ENCODE measurements around the gene KLK14.

Gene KLK14

GRCh38 chr19:51083181-51083580 lies 494 bp upstream of the KLK14 start:
- no peak for DNase-seq

DNA sequence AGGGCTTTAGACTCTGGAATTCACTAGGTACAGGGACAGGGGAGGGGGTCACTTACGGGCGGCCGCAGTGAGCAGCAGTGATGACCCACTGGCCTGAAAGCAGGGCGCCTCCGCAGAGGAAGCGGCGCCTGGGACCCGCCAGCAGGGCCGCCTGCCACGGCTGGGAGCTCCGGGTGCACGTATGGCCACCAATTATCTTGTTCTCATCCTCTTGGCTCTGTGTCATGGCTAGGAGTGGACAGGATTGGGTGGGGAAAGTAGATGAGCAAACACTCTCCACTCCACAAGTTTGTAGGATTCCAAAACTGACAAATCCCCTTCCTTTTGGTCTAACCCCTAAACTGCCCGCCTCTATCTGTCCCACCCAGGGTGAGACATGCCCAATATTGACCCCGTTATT lies 1.2 kb downstream of the KLK14 start:
- DNase-seq: no peak

DNA sequence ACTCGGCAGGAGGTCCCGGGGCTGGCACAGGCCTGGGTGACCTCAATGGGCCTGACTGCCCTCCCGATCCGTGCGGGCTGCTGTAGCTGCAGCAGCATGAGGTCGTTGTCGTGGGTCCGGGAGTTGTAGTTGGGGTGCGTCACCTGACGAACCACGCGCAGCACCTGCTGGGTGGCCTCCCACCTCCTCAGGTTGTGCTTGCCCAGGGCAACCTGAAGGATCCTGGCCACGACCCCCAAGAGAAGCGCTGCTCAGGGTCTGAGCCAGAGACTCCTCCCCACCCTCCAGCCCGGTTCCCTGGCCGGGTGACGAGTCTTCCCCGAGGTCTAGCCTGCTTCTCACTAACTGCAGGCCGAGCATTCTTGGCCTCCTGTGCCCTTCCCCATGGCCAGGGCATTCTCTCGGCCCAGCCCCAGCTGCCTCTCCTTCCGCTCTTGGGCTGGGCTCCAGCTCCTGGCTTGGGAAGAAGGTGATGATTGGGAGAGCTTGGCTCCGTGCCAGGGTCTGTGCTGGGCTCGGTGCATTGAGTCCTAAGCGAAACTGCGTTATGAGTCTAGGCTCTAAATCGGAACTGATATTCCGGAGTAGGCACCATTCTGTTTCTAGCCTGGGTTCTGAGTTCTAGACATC lies 3.1 kb downstream of the KLK14 start:
- DNase-seq: no peak

- DNase-seq: no peak
Measured at GRCh38 chr19:51078731-51079130, 4.0 kb downstream of the KLK14 start.

DNA sequence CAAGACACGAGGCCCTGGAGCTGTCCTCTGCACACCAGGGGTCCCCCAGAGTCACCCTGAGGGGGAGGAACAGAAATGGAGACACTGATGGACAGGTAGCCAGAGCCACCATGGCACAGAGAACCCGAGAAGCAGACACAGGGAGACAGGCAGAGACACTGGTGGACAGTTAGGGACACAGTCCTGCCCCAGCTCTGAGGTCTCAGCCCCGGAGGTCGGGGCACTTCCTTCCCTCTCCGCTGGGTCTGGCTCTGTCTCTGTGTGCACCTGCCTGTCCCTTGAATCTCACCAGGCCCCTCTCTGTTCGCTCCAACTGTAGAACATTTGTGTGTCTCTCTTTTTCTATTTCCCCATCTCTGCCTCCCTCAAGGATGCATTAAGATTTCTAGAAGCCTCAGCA lies 4.6 kb downstream of the KLK14 start:
- no peak for DNase-seq

DNA sequence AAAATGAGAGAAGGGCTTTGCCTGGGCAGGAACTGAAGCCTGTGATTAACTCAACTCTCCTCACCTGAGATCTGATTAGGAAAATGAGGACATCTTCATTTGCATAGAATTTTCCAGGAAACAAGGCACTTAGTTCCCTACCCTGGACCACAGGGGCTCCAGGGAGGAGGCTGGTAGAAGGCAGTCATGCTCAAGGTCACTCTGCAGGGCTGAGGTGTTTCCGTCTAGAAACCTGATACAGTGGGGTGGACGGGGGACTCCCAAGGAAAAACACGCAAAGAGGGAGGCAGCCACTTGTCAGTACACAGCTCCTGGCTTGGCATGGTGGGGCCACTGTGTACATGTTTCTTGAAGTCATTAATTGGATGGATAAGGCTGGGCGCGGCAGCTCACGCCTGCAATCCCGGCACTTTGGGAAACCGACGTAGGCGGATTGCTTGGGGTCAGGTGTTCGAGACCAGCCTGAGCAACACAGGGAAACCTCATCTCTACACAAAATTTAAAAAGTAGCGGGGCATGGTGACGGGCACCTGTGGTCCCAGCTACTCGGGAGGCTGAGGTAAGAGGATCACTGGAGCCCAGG lies 6.0 kb downstream of the KLK14 start:
- no peak for DNase-seq

DNA sequence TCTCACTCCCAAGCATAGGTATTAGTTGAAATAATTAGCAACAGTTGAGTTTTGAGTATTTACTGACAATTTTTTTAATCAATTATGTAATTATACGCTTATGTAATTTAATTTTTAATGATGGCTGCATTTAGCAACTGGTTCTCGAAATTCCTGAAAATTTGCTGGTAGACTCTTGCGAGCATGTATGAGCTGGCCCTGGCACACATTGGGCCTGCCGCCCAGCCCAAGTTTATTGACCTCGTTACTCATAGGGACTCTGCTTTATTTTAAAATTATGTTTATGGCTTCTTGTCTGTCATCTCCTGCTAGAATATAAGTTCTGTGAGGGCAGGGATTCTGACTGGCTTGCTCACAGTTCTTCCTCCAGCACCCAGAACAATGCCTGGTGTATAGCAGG lies 6.7 kb downstream of the KLK14 start:
- DNase-seq: no peak

- DNase-seq: no peak
Measured at GRCh38 chr19:51071095-51071405, 11.6 kb downstream of the KLK14 start.

GRCh38 chr19:51070334-51071094 lies 12.2 kb downstream of the KLK14 start:
- DNase-seq: no peak

GRCh38 chr19:51066393-51067186 lies 16.1 kb downstream of the KLK14 start:
- no peak for DNase-seq

DNA sequence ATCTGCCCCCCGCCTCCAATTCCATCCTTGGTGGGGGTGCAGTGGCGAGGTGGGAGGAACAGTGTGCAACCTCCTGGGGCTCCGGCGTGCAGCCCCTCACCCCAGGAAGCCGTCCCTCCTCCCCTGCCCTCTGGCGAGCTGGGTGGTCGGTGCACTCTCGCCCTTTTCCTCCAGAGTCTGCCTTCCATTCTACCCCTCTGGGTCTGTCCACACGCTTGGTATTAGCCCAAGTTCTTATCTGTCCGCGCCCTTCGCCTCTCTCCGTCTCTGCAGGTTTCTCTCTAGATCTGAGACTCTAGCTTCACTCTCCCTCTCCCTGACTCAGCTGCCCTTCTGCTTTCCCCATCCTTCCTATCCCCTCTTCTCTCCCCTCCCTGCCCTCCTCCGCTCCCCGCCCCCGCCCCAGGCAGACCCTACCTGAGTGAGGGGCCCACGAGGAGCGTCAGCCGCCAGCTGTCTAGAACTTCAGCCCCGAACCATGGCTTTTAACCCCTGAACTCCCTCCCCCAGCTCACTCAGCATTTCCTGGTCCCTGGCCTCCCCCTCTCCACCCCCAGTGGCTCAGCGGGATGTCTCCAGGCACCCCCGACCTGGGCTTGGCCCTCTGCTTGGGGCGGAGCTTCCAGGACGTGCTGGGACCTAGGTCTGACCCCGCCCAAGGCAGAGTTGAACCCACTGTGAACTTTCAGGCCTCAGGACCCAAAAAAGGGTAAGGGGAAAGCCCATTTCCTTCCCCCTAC lies 17.3 kb downstream of the KLK14 start:
- DNase-seq: no peak

DNA sequence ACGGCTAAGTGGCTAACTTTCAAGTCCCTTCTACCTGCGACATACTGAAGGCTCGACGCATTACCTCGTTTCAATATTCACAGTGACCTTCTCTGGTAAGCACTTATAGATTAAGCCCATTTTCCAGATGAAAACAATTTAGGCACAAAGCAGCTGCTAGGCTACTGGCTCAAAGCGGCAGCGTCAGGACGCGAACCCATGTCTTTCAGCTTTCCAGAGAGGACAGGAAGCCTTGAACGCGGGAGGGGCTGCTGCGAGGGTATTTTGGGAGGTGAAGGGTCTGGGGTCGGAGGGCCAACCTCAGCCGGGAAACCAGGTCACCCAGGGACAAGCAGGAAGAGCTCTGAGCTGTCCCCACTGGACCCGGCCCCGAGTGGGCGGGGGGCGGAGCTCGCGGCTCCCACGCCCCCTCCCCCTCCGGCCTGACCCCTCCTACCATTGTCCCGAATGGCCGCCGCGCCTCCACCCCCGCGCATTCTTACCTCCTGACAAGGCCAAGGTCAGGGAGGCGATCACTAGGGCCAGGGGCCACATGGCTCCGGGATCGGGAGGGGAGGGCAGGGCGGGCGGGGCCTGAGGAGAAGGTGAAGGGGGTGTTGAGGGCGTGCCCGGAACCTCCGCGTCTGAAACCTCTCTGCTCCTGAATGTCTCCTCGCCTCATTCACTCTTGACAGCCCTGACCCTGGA lies 18.0 kb downstream of the KLK14 start, which contains the start of gene KLK13:
Gene KLK13 (minus strand): TSS at position 559 of the 687 bp plus-strand sequence. CDS start 25 bp downstream, at position 534.
- DNase-seq: no peak

DNA sequence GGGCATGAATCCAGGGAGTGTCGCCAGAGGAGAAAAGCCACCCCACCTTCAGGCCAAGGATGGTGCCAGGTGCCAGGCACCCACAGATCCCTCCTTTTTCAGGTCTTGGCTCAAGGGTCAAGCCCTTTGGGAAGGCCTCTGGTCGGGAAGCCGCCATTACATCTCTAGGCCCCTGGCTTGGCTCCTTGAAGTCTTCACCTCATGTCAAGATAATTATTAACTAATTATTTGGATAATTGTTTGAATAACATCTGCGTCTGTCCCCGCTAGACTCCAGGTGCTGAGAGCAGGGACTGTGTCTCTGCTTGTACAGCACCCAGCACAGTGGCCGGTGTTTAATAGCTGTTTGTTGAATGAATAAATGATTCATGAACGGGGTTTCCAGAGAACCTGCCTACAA lies 19.0 kb downstream of the KLK14 start:
- no peak for DNase-seq

DNA sequence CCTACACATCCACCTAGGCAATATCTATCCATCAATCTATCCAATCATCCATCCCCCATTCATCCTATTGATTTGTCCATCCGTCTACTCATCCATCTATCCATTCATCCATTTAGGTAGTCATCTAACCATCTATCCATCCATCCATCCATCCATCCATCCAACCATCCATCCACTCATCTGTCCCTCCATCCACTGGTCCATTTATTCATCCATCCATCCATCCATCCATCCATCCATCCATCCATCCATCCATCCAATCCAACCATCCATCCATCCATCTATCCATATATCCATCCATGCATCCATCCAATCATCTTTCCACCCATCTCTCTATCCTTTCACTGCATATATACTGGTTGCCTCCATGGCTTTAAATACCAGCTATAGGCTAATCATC lies 21.7 kb downstream of the KLK14 start:
- no peak for DNase-seq

GRCh38 chr19:51060336-51060735 lies 22.4 kb downstream of the KLK14 start:
- DNase-seq: no peak

DNA sequence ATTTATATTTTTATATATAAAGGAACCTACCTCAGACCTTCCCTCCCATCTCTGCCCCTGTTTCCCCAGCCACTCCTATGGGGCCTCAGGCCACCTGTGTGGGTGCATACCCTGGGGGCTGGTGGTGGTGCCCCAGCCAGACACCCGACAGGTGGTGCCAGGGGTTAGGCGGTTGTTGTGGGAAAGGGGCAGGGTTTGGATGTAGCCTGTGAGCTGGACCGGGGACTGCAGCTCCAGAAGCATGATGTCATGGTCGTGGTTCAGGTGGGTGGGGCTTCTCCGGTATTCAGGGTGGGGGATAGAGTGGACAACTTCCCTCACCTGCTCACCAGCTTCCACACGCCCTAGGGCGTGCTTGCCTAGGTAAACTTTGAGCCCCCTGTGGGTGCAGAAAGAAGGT lies 23.0 kb downstream of the KLK14 start:
- DNase-seq: no peak

- no peak for DNase-seq
Measured at GRCh38 chr19:51055866-51056265, 26.8 kb downstream of the KLK14 start.

DNA sequence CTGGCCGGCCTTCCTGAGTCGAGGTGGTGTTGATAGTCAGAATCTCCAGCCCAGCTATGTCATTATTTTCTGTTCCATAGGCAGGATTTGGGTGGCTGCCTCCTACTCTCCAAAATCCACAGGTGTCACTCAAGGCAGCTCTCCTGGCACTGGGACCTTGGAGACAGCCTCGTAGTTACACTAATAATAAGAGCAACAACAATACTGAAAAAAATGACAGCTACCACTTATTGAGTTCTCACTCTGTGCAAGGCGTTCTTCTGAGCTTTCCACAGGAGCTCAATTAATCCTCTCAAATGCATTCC lies 35.7 kb downstream of the KLK14 start:
- DNase-seq: no peak

DNA sequence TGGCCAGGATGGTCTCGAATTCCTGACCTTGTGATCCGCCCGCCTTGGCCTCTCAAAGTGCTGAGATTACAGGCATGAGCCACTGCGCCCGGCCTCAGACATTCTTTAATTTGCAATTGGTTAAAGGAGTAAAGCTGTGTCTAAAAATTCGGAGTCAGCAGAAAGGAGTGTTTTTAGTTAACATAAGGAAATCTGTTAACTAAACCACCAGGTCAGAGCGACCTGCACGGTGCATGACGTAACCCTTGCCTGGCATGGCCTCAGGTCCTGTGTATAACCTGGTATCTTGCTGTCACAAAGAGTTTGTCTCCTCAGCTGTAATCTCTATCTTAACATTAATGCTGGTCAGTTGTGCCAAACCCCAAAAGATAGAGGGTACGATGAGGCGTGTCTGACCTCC lies 38.4 kb downstream of the KLK14 start:
- no peak for DNase-seq

GRCh38 chr19:51043497-51043896 lies 39.2 kb downstream of the KLK14 start:
- DNase-seq: no peak

DNA sequence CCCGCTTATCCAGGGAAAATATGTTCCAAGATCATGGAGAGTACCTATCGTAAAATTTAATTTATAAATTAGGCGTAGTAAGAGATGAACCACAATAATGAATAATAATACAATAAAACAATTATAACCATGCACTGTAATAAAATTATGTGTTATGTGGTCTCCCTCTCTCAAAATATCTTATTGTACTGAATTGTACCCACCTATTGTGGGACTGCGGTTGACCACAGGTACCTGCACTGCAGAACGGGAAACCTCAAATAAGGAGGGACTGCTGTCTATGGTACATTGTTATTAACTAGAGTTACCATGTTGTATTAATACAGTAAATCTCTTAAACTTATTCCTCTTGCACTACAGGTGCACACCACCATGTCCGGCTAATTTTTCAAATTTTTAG lies 42.5 kb downstream of the KLK14 start:
- DNase-seq: no peak

DNA sequence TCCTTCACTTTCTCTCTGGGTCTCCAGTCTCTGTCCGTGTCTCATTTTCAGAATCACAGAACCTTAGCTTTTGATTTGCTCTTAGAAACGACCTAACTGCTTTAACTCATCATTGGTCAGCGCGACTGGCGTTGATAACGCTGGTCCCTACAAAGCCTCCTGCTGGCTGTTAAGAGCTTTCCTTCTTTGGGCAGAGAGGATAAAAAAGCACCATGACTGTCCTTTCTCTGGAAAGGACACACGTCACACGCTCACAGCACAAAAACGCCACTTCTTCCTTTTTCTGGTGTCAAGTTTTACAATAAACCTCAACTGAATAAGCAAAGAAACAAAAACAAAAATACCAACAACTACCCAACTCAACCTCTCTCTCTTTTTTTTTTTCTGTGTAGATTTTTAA lies 46.2 kb downstream of the KLK14 start:
- DNase-seq: no peak

GRCh38 chr19:51034704-51035103 lies 48.0 kb downstream of the KLK14 start, which contains the start of gene KLK12:
Gene KLK12 (minus strand): TSS chr19:51035002. CDS start chr19:51034621, 381 bp downstream.
- no peak for DNase-seq
